ENCODE measurements around the gene FAF2.

- TF ChIP-seq, protein P1, sequence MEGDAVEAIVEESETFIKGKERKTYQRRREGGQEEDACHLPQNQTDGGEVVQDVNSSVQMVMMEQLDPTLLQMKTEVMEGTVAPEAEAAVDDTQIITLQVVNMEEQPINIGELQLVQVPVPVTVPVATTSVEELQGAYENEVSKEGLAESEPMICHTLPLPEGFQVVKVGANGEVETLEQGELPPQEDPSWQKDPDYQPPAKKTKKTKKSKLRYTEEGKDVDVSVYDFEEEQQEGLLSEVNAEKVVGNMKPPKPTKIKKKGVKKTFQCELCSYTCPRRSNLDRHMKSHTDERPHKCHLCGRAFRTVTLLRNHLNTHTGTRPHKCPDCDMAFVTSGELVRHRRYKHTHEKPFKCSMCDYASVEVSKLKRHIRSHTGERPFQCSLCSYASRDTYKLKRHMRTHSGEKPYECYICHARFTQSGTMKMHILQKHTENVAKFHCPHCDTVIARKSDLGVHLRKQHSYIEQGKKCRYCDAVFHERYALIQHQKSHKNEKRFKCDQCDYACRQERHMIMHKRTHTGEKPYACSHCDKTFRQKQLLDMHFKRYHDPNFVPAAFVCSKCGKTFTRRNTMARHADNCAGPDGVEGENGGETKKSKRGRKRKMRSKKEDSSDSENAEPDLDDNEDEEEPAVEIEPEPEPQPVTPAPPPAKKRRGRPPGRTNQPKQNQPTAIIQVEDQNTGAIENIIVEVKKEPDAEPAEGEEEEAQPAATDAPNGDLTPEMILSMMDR (IDR thresholded peaks at IDR 0.05; ENCODE audit: borderline replicate concordance, extremely low read depth, low read length, poor library complexity, severe bottlenecking) = no peak
- TF ChIP-seq EZH2 (IDR thresholded peaks at IDR 0.05; ENCODE audit: borderline replicate concordance, low read depth, low read length, severe bottlenecking) = no peak
Observed at GRCh38 chr5:176485176-176485575, 37.0 kb downstream of the FAF2 start.
